HG02610 (cell line): ENCODE results near the gene MEAF6.

Experiments used
- ATAC-seq: cut with Tn5 transposase; IDR thresholded peaks from one replicate; pipeline ENCODE4 v1.9.1; 2021; ENCODE audit warnings: mild to moderate bottlenecking, moderate library complexity; ENCODE audit not compliant: unreplicated experiment

Gene MEAF6

GRCh38 chr1:37474697-37475379, 39.7 kb downstream of the MEAF6 start:
- no peak for ATAC-seq

DNA sequence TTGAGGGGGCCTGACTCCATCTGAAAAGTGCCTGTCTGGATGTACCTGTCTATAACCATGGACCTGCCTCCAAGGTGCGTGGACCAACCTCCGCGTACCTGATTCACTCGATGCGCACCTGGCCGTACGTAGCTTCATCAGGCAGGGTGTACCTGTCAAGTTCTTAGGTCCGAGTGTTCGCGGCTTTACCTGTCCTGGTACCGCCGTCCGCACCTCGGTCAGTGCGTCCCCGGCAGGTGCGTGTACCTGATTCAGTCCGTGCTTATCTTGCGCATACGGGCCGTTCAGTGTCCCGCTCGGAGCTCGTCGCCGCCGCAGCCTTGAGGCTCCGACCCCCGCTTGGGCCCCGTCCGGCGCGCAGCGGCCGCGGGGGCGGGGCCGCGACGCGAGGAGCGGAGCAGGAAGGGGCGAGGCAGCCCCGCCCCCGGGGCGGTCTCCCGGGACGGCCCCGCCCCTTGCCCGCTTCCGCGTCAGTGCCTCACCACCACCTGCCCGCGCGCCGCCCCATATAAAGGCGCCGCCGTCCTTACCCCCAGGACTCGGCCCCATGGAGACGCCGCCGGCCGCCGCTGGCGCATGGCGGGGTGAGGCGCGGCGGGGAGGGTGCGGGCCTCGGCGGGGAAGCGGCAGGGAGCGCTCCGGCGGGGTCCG, 40.4 kb downstream of the MEAF6 start, which contains the start of gene ZC3H12A:
TSS of gene ZC3H12A (plus strand) at position 535 of the 651 bp plus-strand sequence. CDS start 917 bp downstream, outside the sequence.
- ATAC-seq = peak; percentile 54

GRCh38 chr1:37473431-37474045, 41.0 kb downstream of the MEAF6 start:
- no peak for ATAC-seq

- ATAC-seq = no peak
Observed at GRCh38 chr1:37472994-37473393, 41.6 kb downstream of the MEAF6 start.

- ATAC-seq = no peak
Observed at GRCh38 chr1:37472281-37472680, 42.3 kb downstream of the MEAF6 start.

DNA sequence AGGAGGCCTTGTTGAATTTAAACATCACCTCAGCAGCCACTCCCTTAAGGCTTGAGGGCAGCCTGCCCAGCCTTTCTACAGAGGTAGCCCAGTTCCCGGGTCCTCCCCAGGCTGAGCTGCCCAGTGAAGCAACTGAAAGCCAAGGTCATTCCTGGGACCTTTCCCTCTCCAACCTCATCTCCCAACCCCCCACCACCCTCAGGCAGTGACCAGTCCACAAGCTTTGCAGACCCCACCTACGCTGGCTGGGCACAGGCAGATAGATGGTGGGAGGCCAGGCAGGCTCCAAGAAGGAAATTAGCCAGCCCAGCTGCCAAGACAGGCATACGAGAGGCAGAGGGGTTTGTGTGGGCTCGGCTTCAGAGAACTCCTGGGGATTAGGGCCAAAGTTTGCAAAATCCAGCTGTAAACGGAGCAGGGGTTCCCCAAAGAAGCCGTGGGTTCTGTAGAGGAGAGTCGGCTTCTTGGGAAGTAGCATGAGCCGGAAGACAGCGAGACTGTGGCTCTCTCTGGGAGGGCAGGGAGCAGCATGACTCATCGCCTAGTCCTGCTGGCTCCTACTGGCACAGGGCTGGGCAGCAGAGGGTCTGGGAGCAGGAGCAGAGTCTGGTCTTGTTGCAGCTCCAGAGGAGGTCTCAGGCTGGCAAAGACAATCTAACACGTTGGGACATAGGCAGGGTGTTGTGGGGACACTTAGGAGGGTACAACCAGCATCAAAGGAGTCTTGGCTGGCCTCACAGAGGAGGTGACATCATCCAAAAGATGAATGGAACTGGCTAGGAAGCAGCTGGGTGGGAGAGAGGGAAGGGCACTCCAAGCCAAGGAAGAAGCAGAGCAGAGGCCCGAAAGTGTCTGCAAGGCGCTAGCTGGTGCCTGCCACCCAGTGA, 43.0 kb downstream of the MEAF6 start:
- ATAC-seq = no peak

DNA sequence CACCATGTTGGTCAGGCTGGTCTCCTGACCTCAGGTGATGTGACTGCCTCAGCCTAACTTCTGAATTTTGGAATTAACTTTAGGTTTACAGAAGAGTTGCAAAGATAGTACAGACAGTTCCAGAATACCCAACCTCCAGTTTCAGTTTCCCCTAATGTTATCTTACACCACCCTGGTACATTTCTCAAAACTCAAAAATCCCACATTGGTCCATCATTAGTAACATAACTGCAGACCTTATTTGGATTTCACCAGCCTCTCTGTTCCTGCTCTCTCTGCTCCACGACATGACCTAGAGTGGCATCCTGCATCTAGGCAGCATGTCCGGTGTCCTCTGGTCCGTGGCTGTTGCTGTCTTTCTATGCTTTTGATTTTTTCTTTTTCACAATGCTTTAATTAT, 45.2 kb downstream of the MEAF6 start:
- no peak for ATAC-seq

- no peak for ATAC-seq
Observed at GRCh38 chr1:37468037-37468436, 46.5 kb downstream of the MEAF6 start.

GRCh38 chr1:37465593-37466517, 48.7 kb downstream of the MEAF6 start:
- ATAC-seq = no peak

- ATAC-seq = no peak
Observed at GRCh38 chr1:37464443-37464842, 50.1 kb downstream of the MEAF6 start.

GRCh38 chr1:37461698-37462436, 52.7 kb downstream of the MEAF6 start:
- ATAC-seq = no peak

DNA sequence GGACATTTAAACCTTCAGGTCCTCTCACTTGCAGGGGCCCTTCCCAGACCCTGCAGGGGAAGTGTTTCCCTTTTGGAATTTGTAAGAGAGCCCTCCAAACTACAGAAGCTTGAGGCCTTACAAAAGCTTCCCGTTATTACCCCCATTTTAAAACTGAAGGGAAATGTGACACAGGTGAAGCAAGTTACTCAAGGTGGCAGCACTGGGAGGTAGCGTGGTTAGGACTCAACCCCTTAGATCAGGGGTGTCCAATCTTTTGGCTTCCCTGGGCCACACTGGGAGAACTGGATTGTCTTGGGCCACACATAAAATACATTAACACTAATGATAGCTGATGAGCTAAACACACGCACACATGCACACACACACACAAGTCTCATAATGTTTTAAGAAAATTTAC, 56.0 kb downstream of the MEAF6 start:
- no peak for ATAC-seq

DNA sequence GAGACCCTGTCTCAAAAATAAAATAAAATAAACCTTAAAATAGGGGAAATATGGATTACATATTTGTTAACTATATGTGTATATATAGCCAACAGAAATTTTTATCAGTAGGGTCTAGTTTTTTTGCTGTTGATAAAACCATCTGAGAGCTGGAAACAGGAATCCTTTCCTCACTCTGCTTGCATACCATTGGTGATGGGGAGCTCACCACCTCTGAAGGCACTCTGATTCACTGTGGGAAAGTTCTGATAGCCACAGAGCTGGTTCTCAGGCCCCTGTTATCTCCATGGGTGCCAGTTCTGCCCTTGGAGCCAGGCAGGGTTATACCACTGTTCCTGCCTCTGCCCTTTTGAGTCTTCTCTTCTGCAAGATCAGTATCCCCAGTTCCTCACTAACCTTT, 58.0 kb downstream of the MEAF6 start:
- no peak for ATAC-seq

GRCh38 chr1:37455516-37455915, 59.0 kb downstream of the MEAF6 start:
- ATAC-seq = no peak

GRCh38 chr1:37453647-37454046, 60.9 kb downstream of the MEAF6 start:
- no peak for ATAC-seq

- no peak for ATAC-seq
Observed at GRCh38 chr1:37452416-37452815, 62.1 kb downstream of the MEAF6 start.

- ATAC-seq = no peak
Observed at GRCh38 chr1:37449936-37450335, 64.6 kb downstream of the MEAF6 start.

GRCh38 chr1:37448691-37449417, 65.7 kb downstream of the MEAF6 start:
- no peak for ATAC-seq

DNA sequence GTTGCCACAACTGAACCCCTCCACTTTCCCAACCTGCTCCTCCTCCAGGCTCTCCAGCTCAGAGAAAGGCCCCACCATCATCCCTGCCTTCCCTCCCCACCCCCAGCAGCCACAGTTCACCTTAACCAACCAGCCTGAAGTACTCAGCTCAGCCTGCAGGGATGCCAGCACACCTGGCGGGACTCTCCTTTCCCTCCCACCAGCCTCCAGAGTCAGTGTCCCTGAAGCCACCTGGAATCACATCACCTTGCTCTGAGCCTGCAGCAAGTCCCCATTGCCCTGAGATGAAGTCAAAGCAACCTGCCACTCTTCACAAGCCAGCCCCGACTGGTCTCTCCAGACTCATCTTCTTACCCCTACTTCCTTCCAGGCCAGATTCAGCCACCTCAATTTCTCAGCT, 66.4 kb downstream of the MEAF6 start:
- ATAC-seq = no peak
